Small intestine (tissue), 7 donors: Measurements from ENCODE around the gene CASKIN1. TPM values are rescaled to one million over a fixed set of nuclear protein-coding genes. Genes with fewer than 3 reads are reported as not detected.
A peak's percentile ranks its signal among the peaks of the same experiment; 100 is the strongest.

Source experiments
- DNase-seq, 2 donors: peaks; one replicate each; pipeline versions ENCODE4 v3.0.0 to v3.0.0-alpha.2; 2013
- FAIRE-seq: peaks from 2 replicates; lab custom pipeline; 2012; peaks lifted over from hg19 to GRCh38; lab: Jason Lieb, UNC
- H3K27ac ChIP-seq, 3 donors: one replicate each; pipeline ENCODE4 v1.5.1; 2013; ENCODE audit warnings: low read length in 2 of 3, mild to moderate bottlenecking in 2 of 3, control low read depth in 1 of 3, inconsistent platforms in 1 of 3, low read depth in 1 of 3, moderate library complexity in 1 of 3
- H3K27me3 ChIP-seq, 3 donors: one replicate each; pipeline ENCODE4 v1.6.1; 2013; ENCODE audit warnings: low read length in 3 of 3, inconsistent platforms in 1 of 3; ENCODE audit not compliant: control insufficient read depth in 3 of 3, insufficient read depth in 3 of 3
- H3K36me3 ChIP-seq, 3 donors: one replicate each; pipeline ENCODE4 v1.6.1; 2013; ENCODE audit warnings: low read length in 3 of 3, inconsistent platforms in 1 of 3, low read depth in 1 of 3, mild to moderate bottlenecking in 1 of 3, moderate library complexity in 1 of 3; ENCODE audit not compliant: control insufficient read depth in 3 of 3, insufficient read depth in 2 of 3
- H3K4me1 ChIP-seq, 3 donors: one replicate each; pipeline ENCODE4 v1.6.1; 2013; ENCODE audit warnings: low read length in 2 of 3, inconsistent platforms in 1 of 3, low read depth in 1 of 3, mild to moderate bottlenecking in 1 of 3, moderate library complexity in 1 of 3; ENCODE audit not compliant: control insufficient read depth in 3 of 3, insufficient read depth in 2 of 3
- H3K4me3 ChIP-seq, 3 donors: one replicate each; pipeline ENCODE4 v1.5.1; 2013; ENCODE audit warnings: low read length in 3 of 3, control low read depth in 1 of 3, inconsistent platforms in 1 of 3, low read depth in 1 of 3, mild to moderate bottlenecking in 1 of 3, moderate library complexity in 1 of 3
- H3K9me3 ChIP-seq, 2 donors: one replicate each; pipeline ENCODE4 v1.6.1; 2013; ENCODE audit warnings: low read depth in 1 of 2, low read length in 1 of 2; ENCODE audit not compliant: control insufficient read depth in 2 of 2, insufficient read depth in 1 of 2
- WGBS, 3 donors: extraction: QIAGEN DNeasy Blood & Tissue Kit; methylation state at CpG; one replicate each; pipeline ENCODE4 v1.1.7; 2013; 5-methylcytosine and 5-hydroxymethylcytosine counted together
- polyA plus RNA-seq, 4 donors: library from polyadenylated mRNA; stranded (reverse) in 3 of 4; unstranded in 1 of 4; fragments of 200-250 nt in 3 of 4; fragments of 120-200 nt in 1 of 4; gene quantifications; one replicate each; pipeline versions ENCODE4 v1.2.1 to v1.2.3, GENCODE V29; 2013
- donor health status: healthy with polysubstance abuse.
- donor health status: control.
- donor health status: control.
- donor health status: Bipolar disorder and iron deficiency.
- donor health status: healthy.

CASKIN1 gene
- polyA plus RNA-seq, 4 donors: 0.27 to 1.1 (median 0.51) TPM

DNA sequence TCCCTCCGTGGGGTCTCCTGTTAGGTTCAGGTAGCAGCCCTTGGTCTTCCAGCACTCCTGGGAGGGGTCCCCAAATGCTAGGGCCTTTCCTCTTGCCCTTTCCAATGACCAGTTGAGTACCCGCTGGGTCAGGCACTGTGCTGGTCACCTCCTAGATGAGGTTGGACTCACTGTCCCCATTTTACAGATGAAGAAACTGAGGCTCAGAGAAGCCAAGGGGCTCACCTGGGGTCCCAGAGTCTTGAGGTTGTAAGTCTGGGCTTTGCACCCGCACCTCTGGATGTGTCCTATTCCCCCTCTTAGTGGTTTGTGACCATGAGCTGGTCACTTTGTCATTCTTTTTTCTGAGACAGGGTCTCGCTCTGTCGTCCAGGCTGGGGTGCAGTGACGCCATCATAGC, 1.4 kb upstream of the CASKIN1 start:
- no peak overlapping the region for H3K27ac ChIP-seq
- H3K4me1 ChIP-seq: peaks cover 0 to 9% (median 0%) of the 10 kb centered on the region in 3 donors
- no peaks in the 10 kb centered on the region for H3K36me3 ChIP-seq
- peaks cover 0 to 4% of the 10 kb centered on the region in 2 donors for H3K9me3 ChIP-seq
- H3K27me3 ChIP-seq: peaks cover 16 to 63% (median 26%) of the 10 kb centered on the region in 3 donors
- H3K4me3 ChIP-seq: no peak overlapping the region
- DNase-seq (no peak), FAIRE-seq (no peak)
- WGBS, 3 donors: 79 to 83% (median 79%) methylated on average over 6 of the region's 6 CpGs

GRCh38 chr16:2196981-2197511, 641 bp upstream of the CASKIN1 start:
- WGBS, 3 donors: 20 to 34% (median 33%) methylated on average over 13 to 32 of the region's 32 CpGs
- H3K9me3 ChIP-seq: peaks cover 0 to 4% of the 10 kb centered on the region in 2 donors
- peaks cover 0 to 9% (median 0%) of the 10 kb centered on the region in 3 donors for H3K4me1 ChIP-seq
- H3K36me3 ChIP-seq: no peaks in the 10 kb centered on the region
- peak overlapping the region in 1 of 3 donors; percentile 57 for H3K4me3 ChIP-seq
- H3K27me3 ChIP-seq: peaks cover 16 to 63% (median 26%) of the 10 kb centered on the region in 3 donors
- no peak for DNase-seq
- no peak for FAIRE-seq
- no peak overlapping the region for H3K27ac ChIP-seq

GRCh38 chr16:2195322-2196161, 863 bp downstream of the CASKIN1 start:
- H3K27ac ChIP-seq: no peak overlapping the region
- peaks cover 0 to 3% of the 10 kb centered on the region in 2 donors for H3K9me3 ChIP-seq
- peaks cover 0 to 9% (median 0%) of the 10 kb centered on the region in 3 donors for H3K4me1 ChIP-seq
- WGBS, 3 donors: 2 to 3% (median 2%) methylated on average over 36 to 49 of the region's 49 CpGs
- FAIRE-seq (no peak), DNase-seq (no peak)
- no peaks in the 10 kb centered on the region for H3K36me3 ChIP-seq
- H3K27me3 ChIP-seq: peaks cover 16 to 62% (median 26%) of the 10 kb centered on the region in 3 donors
- H3K4me3 ChIP-seq: peak overlapping the region in 2 of 3 donors; percentile 2 to 57

- no peak overlapping the region for H3K27ac ChIP-seq
- FAIRE-seq: no peak
- no peak overlapping the region for H3K4me3 ChIP-seq
- peaks cover 0 to 9% (median 0%) of the 10 kb centered on the region in 3 donors for H3K4me1 ChIP-seq
- peak; percentile 71 to 74 for DNase-seq
- H3K36me3 ChIP-seq: no peaks in the 10 kb centered on the region
- no peaks in the 10 kb centered on the region for H3K9me3 ChIP-seq
- whole genome bisulfite sequencing, 3 donors: 12 to 18% (median 13%) methylated on average over 9 to 10 of the region's 10 CpGs
- peaks cover 16 to 55% (median 25%) of the 10 kb centered on the region in 3 donors for H3K27me3 ChIP-seq
Observed at GRCh38 chr16:2194852-2195321, 1.5 kb downstream of the CASKIN1 start.

- FAIRE-seq: no peak
- DNase-seq: no peak
- WGBS, 3 donors: 26 to 53% (median 33%) methylated on average over 12 to 16 of the region's 16 CpGs
Observed at GRCh38 chr16:2194166-2194834, 2.1 kb downstream of the CASKIN1 start.

GRCh38 chr16:2191446-2191706, 5.0 kb downstream of the CASKIN1 start:
- 84 to 90% (median 86%) methylated on average over 11 of the region's 11 CpGs for WGBS, 3 donors
- Histone ChIP-seq H3K4me1 (peaks cover 0 to 9% (median 0%) of the 10 kb centered on the region in 3 donors), H3K4me3 (no peak overlapping the region), H3K9me3 (no peaks in the 10 kb centered on the region), H3K27me3 (peaks cover 5 to 25% (median 13%) of the 10 kb centered on the region in 3 donors), H3K36me3 (no peaks in the 10 kb centered on the region), H3K27ac (no peak overlapping the region)
- FAIRE-seq (no peak), DNase-seq (no peak)

More at GRCh38 chr16:2194166-2194834, 2.1 kb downstream of the CASKIN1 start:
- Histone ChIP-seq H3K4me1 (peaks cover 0 to 9% (median 0%) of the 10 kb centered on the region in 3 donors), H3K27ac (no peak overlapping the region), H3K36me3 (no peaks in the 10 kb centered on the region), H3K9me3 (no peaks in the 10 kb centered on the region), H3K4me3 (no peak overlapping the region), H3K27me3 (peaks cover 11 to 49% (median 25%) of the 10 kb centered on the region in 3 donors)

DNA sequence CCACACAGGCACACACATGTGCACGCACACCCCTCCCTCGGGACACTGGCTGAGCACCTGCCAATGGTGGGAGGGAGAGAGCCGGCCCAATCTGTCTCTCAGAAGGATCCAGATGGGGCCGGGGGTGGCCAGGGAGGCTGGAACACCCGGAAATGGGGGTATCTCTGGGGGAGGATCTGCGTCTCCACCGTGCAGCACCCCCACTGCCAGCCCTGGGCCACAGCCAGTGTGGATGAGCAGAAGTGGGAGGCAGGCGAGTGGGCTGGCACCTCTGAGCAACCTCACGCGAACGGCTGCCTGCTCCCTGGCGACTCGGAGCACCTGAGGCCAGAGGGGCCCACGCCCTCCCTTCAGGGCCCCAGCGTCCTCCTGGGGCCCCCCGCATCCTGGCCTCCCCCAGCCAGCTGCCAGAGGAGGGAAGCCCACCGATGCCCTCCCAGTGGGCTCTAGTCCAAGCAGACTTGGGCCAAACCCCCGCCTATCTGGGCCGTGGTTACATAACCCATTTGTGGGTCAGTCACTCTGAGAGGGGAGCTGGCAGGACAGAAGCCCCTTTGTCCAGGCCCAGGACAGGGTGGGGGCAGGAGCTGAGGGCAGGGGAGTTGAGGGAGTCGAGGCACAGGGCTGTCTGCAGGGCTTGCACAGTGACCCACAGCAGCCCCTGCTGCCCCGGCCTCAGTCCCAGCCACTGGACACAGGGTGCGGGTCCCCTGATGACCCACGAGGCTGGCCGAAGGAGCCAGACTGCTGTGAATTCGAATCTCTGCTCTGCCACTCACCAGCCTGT, 5.6 kb downstream of the CASKIN1 start:
- Histone ChIP-seq H3K36me3 (no peaks in the 10 kb centered on the region), H3K27me3 (peaks cover under 1 to 24% (median 13%) of the 10 kb centered on the region in 3 donors), H3K4me1 (peaks cover 0 to 9% (median 0%) of the 10 kb centered on the region in 3 donors), H3K4me3 (no peak overlapping the region), H3K9me3 (no peaks in the 10 kb centered on the region), H3K27ac (no peak overlapping the region)
- no peak for FAIRE-seq
- DNase-seq: no peak
- WGBS, 3 donors: 78 to 82% (median 79%) methylated on average over 20 to 25 of the region's 25 CpGs
